ENCODE data around the gene UTF1. TPM values are rescaled to one million over a fixed set of nuclear protein-coding genes. Genes with fewer than 3 reads are reported as not detected.

The UTF1 gene
- total and polyA plus RNA-seq, 10 donors: 0.10 to 0.54 (median 0.32) TPM; not detected in 4

- TF ChIP-seq POLR2A (IDR thresholded peaks at IDR 0.05) (no peak), POLR2AphosphoS5 (IDR thresholded peaks at IDR 0.05) (no peak), CTCF (IDR thresholded peaks at IDR 0.05 in 8 of 11, conservative IDR thresholded peaks at IDR 0.05 in 3 of 11) (no peak)
- no peak overlapping the region for H3K4me3 ChIP-seq
- peaks cover 5 to 39% (median 27%) of the 10 kb centered on the region in 6 donors for H3K4me1 ChIP-seq
- H3K27me3 ChIP-seq (replicated peaks in 1 of 7): peaks cover 0 to 84% (median 52%) of the 10 kb centered on the region in 7 donors
- H3K36me3 ChIP-seq: no peaks in the 10 kb centered on the region
- H3K9me3 ChIP-seq: no peaks in the 10 kb centered on the region
- no peak overlapping the region for H3K27ac ChIP-seq
- no peak for DNase-seq
- intact Hi-C loops (cut with DNase I; ENCODE audit: low total_unique reads): no loop called here
- WGBS, 5 donors: 89 to 94% (median 91%) methylated on average over 17 to 21 of the region's 21 CpGs
Observed at GRCh38 chr10:133227256-133227655, 2.8 kb upstream of the UTF1 start.

- H3K27ac ChIP-seq: no peak overlapping the region
- no peaks in the 10 kb centered on the region for H3K36me3 ChIP-seq
- H3K27me3 ChIP-seq (replicated peaks in 1 of 7): peaks cover 0 to 100% (median 61%) of the 10 kb centered on the region in 7 donors
- peaks cover 5 to 39% (median 27%) of the 10 kb centered on the region in 6 donors for H3K4me1 ChIP-seq
- intact Hi-C loops (cut with DNase I; ENCODE audit: low total_unique reads): no loop called here
- no peak for DNase-seq
- TF ChIP-seq POLR2AphosphoS5 (IDR thresholded peaks at IDR 0.05) (no peak), CTCF (IDR thresholded peaks at IDR 0.05 in 8 of 11, conservative IDR thresholded peaks at IDR 0.05 in 3 of 11) (no peak), POLR2A (IDR thresholded peaks at IDR 0.05) (no peak)
- WGBS, 5 donors: 7 to 37% (median 12%) methylated on average over 5 to 58 of the region's 58 CpGs
- no peaks in the 10 kb centered on the region for H3K9me3 ChIP-seq
- H3K4me3 ChIP-seq: peak overlapping the region in 2 of 8 donors; percentile 33 to 65
Observed at GRCh38 chr10:133229265-133230043, 563 bp upstream of the UTF1 start.

GRCh38 chr10:133230387-133231195 lies 574 bp downstream of the UTF1 start:
- TF ChIP-seq POLR2AphosphoS5 (IDR thresholded peaks at IDR 0.05) (peak in 2 of 3 donors; percentile 22 to 34), POLR2A (IDR thresholded peaks at IDR 0.05) (no peak)
- H3K27ac ChIP-seq: no peak overlapping the region
- 1 to 7% (median 4%) methylated on average over 13 to 122 of the region's 122 CpGs for WGBS, 5 donors
- intact Hi-C loops (cut with DNase I; ENCODE audit: low total_unique reads): no loop called here
- H3K4me3 ChIP-seq: peak overlapping the region in 6 of 8 donors; percentile 10 to 65 (median 32)
- peaks cover 6 to 42% (median 28%) of the 10 kb centered on the region in 6 donors for H3K4me1 ChIP-seq
- peaks cover 0 to 100% (median 66%) of the 10 kb centered on the region in 7 donors for H3K27me3 ChIP-seq (replicated peaks in 1 of 7)
- peak; percentile 89 for DNase-seq
- H3K9me3 ChIP-seq: no peaks in the 10 kb centered on the region
- H3K36me3 ChIP-seq: no peaks in the 10 kb centered on the region

- TF ChIP-seq POLR2AphosphoS5 (IDR thresholded peaks at IDR 0.05) (no peak), POLR2A (IDR thresholded peaks at IDR 0.05) (no peak), CTCF (IDR thresholded peaks at IDR 0.05 in 8 of 11, conservative IDR thresholded peaks at IDR 0.05 in 3 of 11) (no peak)
- Histone ChIP-seq H3K36me3 (no peaks in the 10 kb centered on the region), H3K27ac (no peak overlapping the region), H3K27me3 (replicated peaks in 1 of 7) (peaks cover 0 to 100% (median 69%) of the 10 kb centered on the region in 7 donors), H3K4me1 (peaks cover 9 to 44% (median 31%) of the 10 kb centered on the region in 6 donors), H3K4me3 (peak overlapping the region in 2 of 8 donors; percentile 31 to 65), H3K9me3 (no peaks in the 10 kb centered on the region)
- DNase-seq: no peak
- intact Hi-C loops (cut with DNase I; ENCODE audit: low total_unique reads): no loop called here
- WGBS, 5 donors: 26 to 50% (median 32%) methylated on average over 27 to 44 of the region's 44 CpGs
Observed at GRCh38 chr10:133231244-133231945, 1.4 kb downstream of the UTF1 start.
